Measurements from ENCODE around the gene NME5.

NME5 gene

DNA sequence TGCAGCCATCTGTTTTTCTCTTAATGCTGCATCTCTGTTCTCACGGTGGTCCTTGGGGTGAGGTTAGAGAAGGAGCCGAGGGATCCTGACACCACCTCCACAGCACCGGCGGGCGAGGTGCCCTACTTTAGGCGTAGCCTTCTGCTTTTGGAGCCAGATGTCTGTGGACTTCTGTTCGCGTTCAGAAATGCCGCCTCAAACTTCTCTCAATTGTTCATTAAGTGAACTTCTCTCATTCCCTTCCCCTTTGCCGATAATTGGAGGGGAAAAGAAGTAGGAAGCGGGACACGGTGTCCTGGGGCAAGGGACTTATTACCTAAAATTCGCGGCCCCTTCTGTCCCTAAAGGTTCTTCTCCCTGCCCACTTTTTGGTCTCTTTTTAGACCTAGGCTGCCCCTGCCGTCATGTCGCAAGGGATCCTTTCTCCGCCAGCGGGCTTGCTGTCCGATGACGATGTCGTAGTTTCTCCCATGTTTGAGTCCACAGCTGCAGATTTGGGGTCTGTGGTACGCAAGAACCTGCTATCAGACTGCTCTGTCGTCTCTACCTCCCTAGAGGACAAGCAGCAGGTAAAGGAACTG is 40.1 kb upstream of the NME5 start:
- Histone ChIP-seq H3F3A (ENCODE audit: low read depth) (no peaks in the 10 kb centered on the region), H3K4me2 (ENCODE audit: low read depth, low read length, poor library complexity, severe bottlenecking) (peak overlapping the region; percentile 81), H3K9ac (ENCODE audit: low read depth, low read length, poor library complexity, severe bottlenecking) (peak overlapping the region; percentile 95), H3K79me2 (ENCODE audit: insufficient read depth, low read length) (peaks cover 82% of the 10 kb centered on the region), H3K9me3 (ENCODE audit: insufficient read depth, low read depth, low read length) (no peaks in the 10 kb centered on the region), H3K27me3 (ENCODE audit: insufficient read depth, low read length, poor library complexity, severe bottlenecking) (no peaks in the 10 kb centered on the region), H3K9me2 (replicated peaks; ENCODE audit: low read depth, low read length) (no peaks in the 10 kb centered on the region), H4K20me1 (ENCODE audit: insufficient read depth, low read length, poor library complexity, severe bottlenecking) (peaks cover 28% of the 10 kb centered on the region), H2AFZ (ENCODE audit: low read length) (peak overlapping the region; percentile 85), H3K36me3 (ENCODE audit: insufficient read depth, low read length) (peaks cover 38% of the 10 kb centered on the region), H3K4me1 (ENCODE audit: insufficient read depth, low read length, poor library complexity, severe bottlenecking) (peaks cover 24% of the 10 kb centered on the region), H3K4me3 (ENCODE audit: low read length, poor library complexity, severe bottlenecking) (peak overlapping the region; percentile 87)
- TF ChIP-seq, protein P1, sequence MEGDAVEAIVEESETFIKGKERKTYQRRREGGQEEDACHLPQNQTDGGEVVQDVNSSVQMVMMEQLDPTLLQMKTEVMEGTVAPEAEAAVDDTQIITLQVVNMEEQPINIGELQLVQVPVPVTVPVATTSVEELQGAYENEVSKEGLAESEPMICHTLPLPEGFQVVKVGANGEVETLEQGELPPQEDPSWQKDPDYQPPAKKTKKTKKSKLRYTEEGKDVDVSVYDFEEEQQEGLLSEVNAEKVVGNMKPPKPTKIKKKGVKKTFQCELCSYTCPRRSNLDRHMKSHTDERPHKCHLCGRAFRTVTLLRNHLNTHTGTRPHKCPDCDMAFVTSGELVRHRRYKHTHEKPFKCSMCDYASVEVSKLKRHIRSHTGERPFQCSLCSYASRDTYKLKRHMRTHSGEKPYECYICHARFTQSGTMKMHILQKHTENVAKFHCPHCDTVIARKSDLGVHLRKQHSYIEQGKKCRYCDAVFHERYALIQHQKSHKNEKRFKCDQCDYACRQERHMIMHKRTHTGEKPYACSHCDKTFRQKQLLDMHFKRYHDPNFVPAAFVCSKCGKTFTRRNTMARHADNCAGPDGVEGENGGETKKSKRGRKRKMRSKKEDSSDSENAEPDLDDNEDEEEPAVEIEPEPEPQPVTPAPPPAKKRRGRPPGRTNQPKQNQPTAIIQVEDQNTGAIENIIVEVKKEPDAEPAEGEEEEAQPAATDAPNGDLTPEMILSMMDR (conservative IDR thresholded peaks at IDR 0.05; ENCODE audit: low read length) = no peak
- no peak for TF ChIP-seq EZH2phosphoT487 (IDR thresholded peaks at IDR 0.05; ENCODE audit: borderline replicate concordance)

DNA sequence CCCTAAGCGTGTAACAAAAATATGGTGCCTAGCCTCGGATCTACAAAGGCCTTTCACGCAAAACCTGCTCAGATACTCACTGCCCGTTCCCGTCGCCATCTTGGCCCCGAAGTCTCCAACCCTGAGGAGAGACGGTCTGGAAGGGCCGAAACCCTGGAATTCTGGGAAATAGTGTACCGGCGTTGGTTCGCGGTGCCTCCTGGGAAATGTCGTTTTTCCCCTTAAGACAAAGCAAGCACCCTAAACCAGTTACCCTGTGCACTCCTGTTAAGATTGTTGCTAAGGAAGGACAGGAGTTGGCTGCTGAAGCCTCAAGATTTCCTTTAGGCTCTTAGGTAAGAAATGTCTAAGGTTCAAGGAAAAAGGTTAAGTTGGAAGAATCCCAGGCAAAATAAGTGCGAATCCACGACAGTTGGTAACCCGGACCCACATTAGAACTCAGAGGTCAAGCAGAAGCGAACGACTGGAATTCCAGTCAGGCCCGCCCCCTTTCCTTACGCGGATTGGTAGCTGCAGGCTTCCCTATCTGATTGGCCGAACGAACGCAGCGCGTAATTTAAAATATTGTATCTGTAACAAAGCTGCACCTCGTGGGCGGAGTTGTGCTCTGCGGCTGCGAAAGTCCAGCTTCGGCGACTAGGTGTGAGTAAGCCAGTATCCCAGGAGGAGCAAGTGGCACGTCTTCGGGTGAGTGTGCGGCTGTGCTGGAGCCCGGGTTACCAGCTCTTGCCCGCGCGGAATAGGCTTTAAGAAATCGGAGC is 39.5 kb upstream of the NME5 start, which contains the start of the genes BRD8 and KIF20A:
Gene BRD8 (minus strand): TSS at position 115 of the 761 bp plus-strand sequence. CDS start 16 bp downstream, at position 99.
Gene KIF20A (plus strand): TSS at position 597 of the 761 bp plus-strand sequence. CDS start 569 bp downstream, outside the sequence.
- peaks cover 88% of the 10 kb centered on the region for H3K79me2 ChIP-seq (ENCODE audit: insufficient read depth, low read length)
- TF ChIP-seq EZH2phosphoT487 (IDR thresholded peaks at IDR 0.05; ENCODE audit: borderline replicate concordance) = no peak
- peaks cover 32% of the 10 kb centered on the region for H3K36me3 ChIP-seq (ENCODE audit: insufficient read depth, low read length)
- peaks cover 24% of the 10 kb centered on the region for H3K4me1 ChIP-seq (ENCODE audit: insufficient read depth, low read length, poor library complexity, severe bottlenecking)
- H3K4me2 ChIP-seq (ENCODE audit: low read depth, low read length, poor library complexity, severe bottlenecking) = peak within 1 kb of the TSS; percentile 81
- peak within 1 kb of the TSS; percentile 87 for H3K4me3 ChIP-seq (ENCODE audit: low read length, poor library complexity, severe bottlenecking)
- no peaks in the 10 kb centered on the region for H3K9me3 ChIP-seq (ENCODE audit: insufficient read depth, low read depth, low read length)
- peak within 1 kb of the TSS; percentile 95 for H3K9ac ChIP-seq (ENCODE audit: low read depth, low read length, poor library complexity, severe bottlenecking)
- peaks cover 28% of the 10 kb centered on the region for H4K20me1 ChIP-seq (ENCODE audit: insufficient read depth, low read length, poor library complexity, severe bottlenecking)
- peak within 1 kb of the TSS; percentile 95 for H2AFZ ChIP-seq (ENCODE audit: low read length)
- H3K27me3 ChIP-seq (ENCODE audit: insufficient read depth, low read length, poor library complexity, severe bottlenecking) = no peaks in the 10 kb centered on the region
- H3K9me2 ChIP-seq (replicated peaks; ENCODE audit: low read depth, low read length) = no peaks in the 10 kb centered on the region
- H3F3A ChIP-seq (ENCODE audit: low read depth) = no peaks in the 10 kb centered on the region

DNA sequence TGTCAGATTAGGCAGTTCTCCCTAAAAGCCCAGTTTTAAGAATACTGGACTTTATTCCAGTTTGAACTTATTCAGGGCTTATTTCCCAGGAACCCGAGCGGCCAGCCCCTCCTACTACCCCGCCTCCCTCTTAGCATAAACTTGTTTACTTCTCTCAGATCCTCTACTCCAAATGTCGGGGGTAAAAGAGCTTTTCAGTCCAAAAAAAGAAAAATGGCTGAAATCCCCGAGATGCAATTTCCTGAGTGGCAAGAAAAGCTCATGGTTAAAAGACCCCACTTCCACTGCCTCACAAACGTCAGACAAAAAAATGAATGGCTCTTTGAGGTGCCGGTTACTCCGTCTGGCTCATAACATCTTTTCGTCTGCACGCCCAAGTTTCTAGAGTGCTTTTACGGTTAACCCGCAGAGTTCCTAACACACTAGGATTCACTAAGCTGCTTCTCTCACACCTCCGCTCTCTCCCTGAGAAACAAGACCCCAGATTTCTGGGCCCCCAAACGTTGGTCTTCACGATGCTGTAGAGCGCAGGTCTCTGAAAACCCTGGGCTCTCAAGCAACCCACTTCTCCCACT is 38.8 kb upstream of the NME5 start:
- Histone ChIP-seq H3K79me2 (ENCODE audit: insufficient read depth, low read length) (peaks cover 89% of the 10 kb centered on the region), H3K27me3 (ENCODE audit: insufficient read depth, low read length, poor library complexity, severe bottlenecking) (no peaks in the 10 kb centered on the region), H3K9ac (ENCODE audit: low read depth, low read length, poor library complexity, severe bottlenecking) (peak overlapping the region; percentile 95), H3F3A (ENCODE audit: low read depth) (no peaks in the 10 kb centered on the region), H3K4me1 (ENCODE audit: insufficient read depth, low read length, poor library complexity, severe bottlenecking) (peaks cover 24% of the 10 kb centered on the region), H3K9me2 (replicated peaks; ENCODE audit: low read depth, low read length) (no peaks in the 10 kb centered on the region), H3K4me2 (ENCODE audit: low read depth, low read length, poor library complexity, severe bottlenecking) (peak overlapping the region; percentile 81), H3K4me3 (ENCODE audit: low read length, poor library complexity, severe bottlenecking) (peak overlapping the region; percentile 87), H4K20me1 (ENCODE audit: insufficient read depth, low read length, poor library complexity, severe bottlenecking) (peaks cover 28% of the 10 kb centered on the region), H3K9me3 (ENCODE audit: insufficient read depth, low read depth, low read length) (no peaks in the 10 kb centered on the region), H3K36me3 (ENCODE audit: insufficient read depth, low read length) (peaks cover 26% of the 10 kb centered on the region; the same call in 1 of the 2 replicates), H2AFZ (ENCODE audit: low read length) (peak overlapping the region; percentile 95)
- no peak for TF ChIP-seq EZH2phosphoT487 (IDR thresholded peaks at IDR 0.05; ENCODE audit: borderline replicate concordance)
- TF ChIP-seq, protein P1 (conservative IDR thresholded peaks at IDR 0.05; ENCODE audit: low read length) = no peak
